Measurements from ENCODE around the gene PCDH12.

The PCDH12 gene

DNA sequence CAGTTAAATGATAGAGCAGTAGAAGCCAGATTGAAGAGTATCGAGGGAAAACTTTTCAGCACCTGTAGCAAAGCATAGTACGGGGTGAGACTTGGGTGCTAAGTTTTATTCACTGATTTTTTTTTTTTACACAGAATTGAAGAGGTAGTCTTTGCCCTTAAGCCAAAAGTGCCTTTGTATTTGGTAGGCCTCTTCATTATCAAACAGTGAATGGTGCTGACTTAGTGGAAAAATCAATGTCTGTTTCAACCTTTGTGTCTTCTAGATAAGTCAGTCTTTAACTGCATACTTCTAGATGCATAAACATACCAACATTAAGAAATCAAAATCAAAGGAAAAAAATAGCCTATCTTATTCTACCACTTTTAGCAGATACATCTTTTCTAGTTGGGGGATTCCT, 24.6 kb upstream of the PCDH12 start:
- no peaks in the 10 kb centered on the region for H3K4me1 ChIP-seq (ENCODE audit: insufficient read depth, low read length, poor library complexity, severe bottlenecking)
- H3K36me3 ChIP-seq (ENCODE audit: insufficient read depth, low read length), result peaks cover 65% of the 10 kb centered on the region; the same call in 1 of the 2 replicates
- no peaks in the 10 kb centered on the region for H4K20me1 ChIP-seq (ENCODE audit: insufficient read depth, low read length, poor library complexity, severe bottlenecking)
- H2AFZ ChIP-seq (ENCODE audit: low read length), result no peak overlapping the region
- H3K9ac ChIP-seq (ENCODE audit: low read depth, low read length, poor library complexity, severe bottlenecking), result no peak overlapping the region
- no peaks in the 10 kb centered on the region for H3F3A ChIP-seq (ENCODE audit: low read depth)
- H3K79me2 ChIP-seq (ENCODE audit: insufficient read depth, low read length), result no peaks in the 10 kb centered on the region
- no peaks in the 10 kb centered on the region for H3K27me3 ChIP-seq (ENCODE audit: insufficient read depth, low read length, poor library complexity, severe bottlenecking)
- TF ChIP-seq, protein P1, sequence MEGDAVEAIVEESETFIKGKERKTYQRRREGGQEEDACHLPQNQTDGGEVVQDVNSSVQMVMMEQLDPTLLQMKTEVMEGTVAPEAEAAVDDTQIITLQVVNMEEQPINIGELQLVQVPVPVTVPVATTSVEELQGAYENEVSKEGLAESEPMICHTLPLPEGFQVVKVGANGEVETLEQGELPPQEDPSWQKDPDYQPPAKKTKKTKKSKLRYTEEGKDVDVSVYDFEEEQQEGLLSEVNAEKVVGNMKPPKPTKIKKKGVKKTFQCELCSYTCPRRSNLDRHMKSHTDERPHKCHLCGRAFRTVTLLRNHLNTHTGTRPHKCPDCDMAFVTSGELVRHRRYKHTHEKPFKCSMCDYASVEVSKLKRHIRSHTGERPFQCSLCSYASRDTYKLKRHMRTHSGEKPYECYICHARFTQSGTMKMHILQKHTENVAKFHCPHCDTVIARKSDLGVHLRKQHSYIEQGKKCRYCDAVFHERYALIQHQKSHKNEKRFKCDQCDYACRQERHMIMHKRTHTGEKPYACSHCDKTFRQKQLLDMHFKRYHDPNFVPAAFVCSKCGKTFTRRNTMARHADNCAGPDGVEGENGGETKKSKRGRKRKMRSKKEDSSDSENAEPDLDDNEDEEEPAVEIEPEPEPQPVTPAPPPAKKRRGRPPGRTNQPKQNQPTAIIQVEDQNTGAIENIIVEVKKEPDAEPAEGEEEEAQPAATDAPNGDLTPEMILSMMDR (conservative IDR thresholded peaks at IDR 0.05; ENCODE audit: low read length), result no peak
- TF ChIP-seq EZH2phosphoT487 (IDR thresholded peaks at IDR 0.05; ENCODE audit: borderline replicate concordance), result no peak
- no peak overlapping the region for H3K4me3 ChIP-seq (ENCODE audit: low read length, poor library complexity, severe bottlenecking)
- no peak overlapping the region for H3K4me2 ChIP-seq (ENCODE audit: low read depth, low read length, poor library complexity, severe bottlenecking)
- H3K9me2 ChIP-seq (replicated peaks; ENCODE audit: low read depth, low read length), result no peaks in the 10 kb centered on the region
- no peaks in the 10 kb centered on the region for H3K9me3 ChIP-seq (ENCODE audit: insufficient read depth, low read depth, low read length)

- no peak for TF ChIP-seq EZH2phosphoT487 (IDR thresholded peaks at IDR 0.05; ENCODE audit: borderline replicate concordance)
- TF ChIP-seq, protein P1 (conservative IDR thresholded peaks at IDR 0.05; ENCODE audit: low read length), result no peak
- H3K4me2 ChIP-seq (ENCODE audit: low read depth, low read length, poor library complexity, severe bottlenecking), result no peak overlapping the region
Observed at GRCh38 chr5:141978389-141978788, 20.4 kb upstream of the PCDH12 start.

DNA sequence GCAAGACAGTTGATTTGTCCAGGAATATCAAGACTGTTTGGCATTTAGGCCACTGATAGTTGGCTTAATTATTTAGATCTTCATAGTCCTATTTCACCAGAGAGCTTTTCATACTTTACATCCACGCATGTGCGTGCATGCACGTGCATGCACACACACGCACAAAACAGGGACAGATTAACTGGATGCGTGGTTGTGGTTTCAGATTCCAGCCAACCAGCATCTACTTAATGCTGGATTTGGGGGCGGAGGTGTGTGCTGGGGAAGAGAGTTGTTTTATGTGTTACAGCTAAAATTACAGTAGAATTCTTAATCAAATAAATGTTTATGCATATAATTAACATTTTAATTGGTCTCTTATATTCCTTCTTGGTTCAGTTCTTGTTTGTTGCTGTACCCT, 18.2 kb upstream of the PCDH12 start:
- peaks cover 20% of the 10 kb centered on the region for H3K4me1 ChIP-seq (ENCODE audit: insufficient read depth, low read length, poor library complexity, severe bottlenecking)
- no peaks in the 10 kb centered on the region for H3K27me3 ChIP-seq (ENCODE audit: insufficient read depth, low read length, poor library complexity, severe bottlenecking)
- H3F3A ChIP-seq (ENCODE audit: low read depth), result no peaks in the 10 kb centered on the region
- no peak for TF ChIP-seq EZH2phosphoT487 (IDR thresholded peaks at IDR 0.05; ENCODE audit: borderline replicate concordance)
- TF ChIP-seq, protein P1 (conservative IDR thresholded peaks at IDR 0.05; ENCODE audit: low read length), result no peak
- no peak overlapping the region for H2AFZ ChIP-seq (ENCODE audit: low read length)
- peaks cover 26% of the 10 kb centered on the region; the same call in 1 of the 2 replicates for H3K36me3 ChIP-seq (ENCODE audit: insufficient read depth, low read length)
- H3K79me2 ChIP-seq (ENCODE audit: insufficient read depth, low read length), result peaks cover 7% of the 10 kb centered on the region; the same call in 1 of the 2 replicates
- no peak overlapping the region for H3K4me2 ChIP-seq (ENCODE audit: low read depth, low read length, poor library complexity, severe bottlenecking)
- H4K20me1 ChIP-seq (ENCODE audit: insufficient read depth, low read length, poor library complexity, severe bottlenecking), result no peaks in the 10 kb centered on the region
- no peak overlapping the region for H3K9ac ChIP-seq (ENCODE audit: low read depth, low read length, poor library complexity, severe bottlenecking)
- H3K9me3 ChIP-seq (ENCODE audit: insufficient read depth, low read depth, low read length), result no peaks in the 10 kb centered on the region
- H3K4me3 ChIP-seq (ENCODE audit: low read length, poor library complexity, severe bottlenecking), result no peak overlapping the region
- no peaks in the 10 kb centered on the region for H3K9me2 ChIP-seq (replicated peaks; ENCODE audit: low read depth, low read length)

More at GRCh38 chr5:141978389-141978788, 20.4 kb upstream of the PCDH12 start:
- Histone ChIP-seq H3K36me3 (ENCODE audit: insufficient read depth, low read length) (peaks cover 39% of the 10 kb centered on the region; the same call in 1 of the 2 replicates), H3K4me3 (ENCODE audit: low read length, poor library complexity, severe bottlenecking) (no peak overlapping the region), H3K79me2 (ENCODE audit: insufficient read depth, low read length) (peaks cover 6% of the 10 kb centered on the region; the same call in 1 of the 2 replicates), H3F3A (ENCODE audit: low read depth) (no peaks in the 10 kb centered on the region), H3K9me3 (ENCODE audit: insufficient read depth, low read depth, low read length) (no peaks in the 10 kb centered on the region), H2AFZ (ENCODE audit: low read length) (no peak overlapping the region), H4K20me1 (ENCODE audit: insufficient read depth, low read length, poor library complexity, severe bottlenecking) (no peaks in the 10 kb centered on the region), H3K9me2 (replicated peaks; ENCODE audit: low read depth, low read length) (no peaks in the 10 kb centered on the region), H3K27me3 (ENCODE audit: insufficient read depth, low read length, poor library complexity, severe bottlenecking) (no peaks in the 10 kb centered on the region), H3K9ac (ENCODE audit: low read depth, low read length, poor library complexity, severe bottlenecking) (no peak overlapping the region), H3K4me1 (ENCODE audit: insufficient read depth, low read length, poor library complexity, severe bottlenecking) (peaks cover 20% of the 10 kb centered on the region)

Measured in Loucy (cell line).